ENCODE results near the gene ANKS1A.
"Not testable (repeated sequence)": the region's sequence is repeated elsewhere in the genome, so short reads cannot be mapped to it uniquely, and the experiment has no call there.

Gene ANKS1A

GRCh38 chr6:34887753-34888513 is 1.1 kb upstream of the ANKS1A start, which contains the start of gene TAF11:
Gene TAF11 (minus strand): TSS chr6:34888042. CDS start chr6:34887957, 85 bp downstream.
- DNase-seq (ENCODE audit: low spot score) = peak; percentile 95

- no peak for DNase-seq (ENCODE audit: low spot score)
These were observed 570 bp upstream of the ANKS1A start for GRCh38 chr6:34888514-34888856.

GRCh38 chr6:34890533-34890925 is 1.5 kb downstream of the ANKS1A start:
- no peak for DNase-seq (ENCODE audit: low spot score)

GRCh38 chr6:34891296-34891695 is 2.2 kb downstream of the ANKS1A start:
- DNase-seq (ENCODE audit: low spot score) = no peak

- DNase-seq (ENCODE audit: low spot score) = no peak
These were observed 5.6 kb downstream of the ANKS1A start for GRCh38 chr6:34894693-34895092.

GRCh38 chr6:34897130-34897529 is 8.1 kb downstream of the ANKS1A start:
- DNase-seq (ENCODE audit: low spot score) = no peak

- DNase-seq (ENCODE audit: low spot score) = no peak
These were observed 8.7 kb downstream of the ANKS1A start for GRCh38 chr6:34897716-34898115.

GRCh38 chr6:34899748-34900147 is 10.7 kb downstream of the ANKS1A start:
- not testable (repeated sequence) for DNase-seq (ENCODE audit: low spot score)

GRCh38 chr6:34900321-34901031 is 11.4 kb downstream of the ANKS1A start:
- no peak for DNase-seq (ENCODE audit: low spot score)

- peak; percentile 49 for DNase-seq (ENCODE audit: low spot score)
These were observed 12.9 kb downstream of the ANKS1A start for GRCh38 chr6:34901930-34902329.

GRCh38 chr6:34904990-34905613 is 16.0 kb downstream of the ANKS1A start:
- no peak for DNase-seq (ENCODE audit: low spot score)

GRCh38 chr6:34906826-34907225 is 17.8 kb downstream of the ANKS1A start:
- DNase-seq (ENCODE audit: low spot score) = no peak

GRCh38 chr6:34908194-34908593 is 19.1 kb downstream of the ANKS1A start:
- DNase-seq (ENCODE audit: low spot score) = no peak

- no peak for DNase-seq (ENCODE audit: low spot score)
These were observed 20.3 kb downstream of the ANKS1A start for GRCh38 chr6:34909320-34909883.

GRCh38 chr6:34911822-34912221 is 22.8 kb downstream of the ANKS1A start:
- no peak for DNase-seq (ENCODE audit: low spot score)

GRCh38 chr6:34912715-34913464 is 23.8 kb downstream of the ANKS1A start:
- peak; percentile 77 for DNase-seq (ENCODE audit: low spot score)

- no peak for DNase-seq (ENCODE audit: low spot score)
These were observed 25.3 kb downstream of the ANKS1A start for GRCh38 chr6:34914358-34914757.

- DNase-seq (ENCODE audit: low spot score) = no peak
These were observed 27.4 kb downstream of the ANKS1A start for GRCh38 chr6:34916348-34916967.

- no peak for DNase-seq (ENCODE audit: low spot score)
These were observed 28.7 kb downstream of the ANKS1A start for GRCh38 chr6:34917626-34918285.

- DNase-seq (ENCODE audit: low spot score) = peak; percentile 19
These were observed 30.6 kb downstream of the ANKS1A start for GRCh38 chr6:34919651-34920050.

- DNase-seq (ENCODE audit: low spot score) = no peak
These were observed 31.0 kb downstream of the ANKS1A start for GRCh38 chr6:34920097-34920496.
